ENCODE results near the gene AZU1.
A peak's percentile ranks its signal among the peaks of the same experiment; 100 is the strongest.

Gene AZU1

DNA sequence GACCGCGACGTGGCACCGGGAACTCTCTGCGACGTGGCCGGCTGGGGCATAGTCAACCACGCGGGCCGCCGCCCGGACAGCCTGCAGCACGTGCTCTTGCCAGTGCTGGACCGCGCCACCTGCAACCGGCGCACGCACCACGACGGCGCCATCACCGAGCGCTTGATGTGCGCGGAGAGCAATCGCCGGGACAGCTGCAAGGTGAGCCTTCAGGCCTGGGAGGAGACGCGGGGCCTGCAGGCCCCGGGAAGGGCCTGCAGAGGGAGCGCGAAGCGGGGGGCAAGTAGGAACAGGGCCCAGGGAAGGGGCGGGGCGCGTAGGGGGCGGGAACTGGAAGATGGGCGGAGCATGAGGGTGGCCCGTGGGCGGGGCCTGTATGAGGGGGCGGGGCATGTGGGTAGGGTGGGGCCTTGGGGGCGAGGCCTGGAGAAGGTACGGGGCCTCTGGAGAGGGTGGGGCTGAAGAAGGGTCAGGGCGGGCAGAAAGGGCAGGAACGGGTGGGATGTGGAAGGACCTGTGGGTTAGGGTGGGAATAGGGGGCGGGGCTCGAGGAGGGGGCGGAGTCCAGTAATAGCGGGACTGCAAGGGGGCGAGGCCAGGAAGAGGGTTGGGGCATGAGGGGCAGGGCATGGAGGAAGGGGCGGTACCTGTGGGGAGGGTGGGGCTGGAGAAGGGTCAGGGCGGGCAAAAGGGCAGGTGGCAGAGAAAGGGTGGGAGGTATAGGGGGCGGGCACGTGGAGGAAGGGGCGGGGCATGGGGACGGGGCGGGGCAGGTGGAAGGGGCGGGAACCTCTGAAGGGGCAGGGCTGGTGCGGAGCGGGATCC, 34.3 kb downstream of the AZU1 start:
- H3K36me3 Mint-ChIP-seq (ENCODE audit: low read depth) = peaks cover 2% of the 10 kb centered on the region
- H3K4me1 Mint-ChIP-seq (ENCODE audit: low read depth) = peaks cover 15% of the 10 kb centered on the region
- peaks cover 12% of the 10 kb centered on the region for H3K27me3 Mint-ChIP-seq
- peak; percentile 80 for DNase-seq
- no peaks in the 10 kb centered on the region for H3K9me3 Mint-ChIP-seq
- no peak overlapping the region for H3K4me3 Mint-ChIP-seq
- no peak overlapping the region for H3K27ac Mint-ChIP-seq

DNA sequence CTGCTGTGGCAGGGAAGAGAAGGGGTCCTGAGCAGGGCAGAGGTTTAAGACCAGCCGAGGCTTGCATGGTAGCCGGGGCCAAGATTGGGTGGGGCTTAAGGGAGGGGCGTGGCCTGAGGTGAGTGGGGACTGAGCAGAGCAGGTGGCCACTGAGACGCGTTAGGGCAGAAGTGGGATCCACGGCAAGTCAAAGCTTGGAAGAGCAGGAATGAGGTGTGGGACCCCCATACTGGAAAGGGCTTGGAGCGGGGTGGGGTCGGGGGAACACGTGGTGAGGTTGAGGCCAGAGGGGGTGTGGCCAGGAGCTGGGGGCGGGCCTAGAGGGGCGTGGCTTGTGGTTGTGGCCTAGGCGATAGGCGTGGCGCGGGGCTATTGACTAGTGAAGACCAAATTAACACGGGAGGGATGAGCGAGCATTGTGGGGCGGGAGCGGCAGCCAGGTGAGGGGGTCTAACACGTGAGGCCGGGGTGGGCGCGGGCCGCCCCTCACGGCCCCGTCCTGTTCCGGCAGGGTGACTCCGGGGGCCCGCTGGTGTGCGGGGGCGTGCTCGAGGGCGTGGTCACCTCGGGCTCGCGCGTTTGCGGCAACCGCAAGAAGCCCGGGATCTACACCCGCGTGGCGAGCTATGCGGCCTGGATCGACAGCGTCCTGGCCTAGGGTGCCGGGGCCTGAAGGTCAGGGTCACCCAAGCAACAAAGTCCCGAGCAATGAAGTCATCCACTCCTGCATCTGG, 35.1 kb downstream of the AZU1 start:
- H3K9me3 Mint-ChIP-seq = no peaks in the 10 kb centered on the region
- peaks cover 8% of the 10 kb centered on the region for H3K36me3 Mint-ChIP-seq (ENCODE audit: low read depth)
- peak overlapping the region; percentile 49 for H3K4me3 Mint-ChIP-seq
- peak; percentile 87 for DNase-seq
- H3K27ac Mint-ChIP-seq = no peak overlapping the region
- H3K27me3 Mint-ChIP-seq = peaks cover 12% of the 10 kb centered on the region
- H3K4me1 Mint-ChIP-seq (ENCODE audit: low read depth) = peaks cover 15% of the 10 kb centered on the region

DNA sequence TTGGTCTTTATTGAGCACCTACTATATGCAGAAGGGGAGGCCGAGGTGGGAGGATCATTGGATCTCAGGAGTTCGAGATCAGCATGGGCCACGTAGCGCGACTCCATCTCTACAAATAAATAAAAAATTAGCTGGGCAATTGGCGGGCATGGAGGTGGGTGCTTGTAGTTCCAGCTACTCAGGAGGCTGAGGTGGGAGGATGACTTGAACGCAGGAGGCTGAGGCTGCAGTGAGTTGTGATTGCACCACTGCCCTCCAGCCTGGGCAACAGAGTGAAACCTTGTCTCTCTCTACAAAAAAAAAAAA, 35.6 kb downstream of the AZU1 start:
- H3K27ac Mint-ChIP-seq = no peak overlapping the region
- no peak for DNase-seq
- no peaks in the 10 kb centered on the region for H3K9me3 Mint-ChIP-seq
- peaks cover 10% of the 10 kb centered on the region for H3K27me3 Mint-ChIP-seq
- peaks cover 15% of the 10 kb centered on the region for H3K4me1 Mint-ChIP-seq (ENCODE audit: low read depth)
- H3K36me3 Mint-ChIP-seq (ENCODE audit: low read depth) = peaks cover 12% of the 10 kb centered on the region
- peak overlapping the region; percentile 49 for H3K4me3 Mint-ChIP-seq

DNA sequence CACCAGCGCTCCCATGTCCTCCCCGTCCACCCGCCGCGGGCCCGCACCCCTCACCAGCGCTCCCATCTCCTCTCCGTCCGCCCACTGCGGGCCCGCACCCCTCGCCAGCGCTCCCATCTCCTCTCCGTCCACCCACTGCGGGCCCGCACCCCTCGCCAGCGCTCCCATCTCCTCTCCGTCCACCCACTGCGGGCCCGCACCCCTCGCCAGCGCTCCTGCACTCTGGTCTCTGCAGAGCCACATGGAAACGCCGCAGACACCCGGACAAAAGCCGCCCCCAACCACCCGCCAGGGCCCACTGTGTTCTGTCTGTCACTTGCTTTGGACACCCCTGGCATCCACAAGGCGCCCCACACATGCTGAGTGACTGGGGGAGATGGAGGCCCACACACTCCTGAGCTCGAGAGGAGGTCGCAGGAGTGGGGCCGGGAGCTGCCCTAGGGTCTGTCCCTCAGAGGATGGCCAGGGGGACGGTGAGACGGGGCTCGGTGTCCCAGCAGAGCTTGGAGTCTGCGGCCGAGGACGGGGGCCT, 39.2 kb downstream of the AZU1 start:
- H3K27me3 Mint-ChIP-seq = no peaks in the 10 kb centered on the region
- no peak overlapping the region for H3K4me3 Mint-ChIP-seq
- peaks cover 17% of the 10 kb centered on the region for H3K4me1 Mint-ChIP-seq (ENCODE audit: low read depth)
- H3K9me3 Mint-ChIP-seq = no peaks in the 10 kb centered on the region
- H3K27ac Mint-ChIP-seq = no peak overlapping the region
- DNase-seq = no peak
- H3K36me3 Mint-ChIP-seq (ENCODE audit: low read depth) = peaks cover 28% of the 10 kb centered on the region

DNA sequence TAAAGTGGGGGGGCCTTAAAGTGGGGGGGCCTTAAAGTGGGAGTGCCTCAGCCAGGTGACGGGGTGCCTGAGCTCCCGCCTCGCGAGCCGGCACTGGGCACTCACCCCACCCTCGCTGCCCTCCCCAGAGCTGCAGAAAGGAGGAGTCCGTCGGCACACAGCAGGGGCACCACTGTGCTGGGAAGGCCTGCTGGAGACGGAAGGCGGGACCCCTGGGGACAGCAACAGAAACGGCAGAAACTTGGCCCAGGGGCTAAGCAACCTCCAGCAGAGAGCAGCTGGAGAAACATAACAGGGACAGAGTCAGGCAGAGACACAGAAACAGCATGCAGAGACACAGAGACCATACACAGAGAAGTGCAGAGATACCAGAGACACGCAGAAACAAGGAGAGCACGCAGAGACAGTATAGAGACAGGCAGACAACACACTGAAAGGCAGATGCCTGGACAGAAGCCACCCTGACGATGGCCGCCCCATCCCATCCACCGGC, 39.7 kb downstream of the AZU1 start:
- Mint-ChIP-seq H3K9me3 (no peaks in the 10 kb centered on the region), H3K27me3 (no peaks in the 10 kb centered on the region), H3K4me1 (ENCODE audit: low read depth) (peaks cover 21% of the 10 kb centered on the region), H3K27ac (no peak overlapping the region), H3K36me3 (ENCODE audit: low read depth) (peaks cover 28% of the 10 kb centered on the region), H3K4me3 (no peak overlapping the region)
- no peak for DNase-seq

DNA sequence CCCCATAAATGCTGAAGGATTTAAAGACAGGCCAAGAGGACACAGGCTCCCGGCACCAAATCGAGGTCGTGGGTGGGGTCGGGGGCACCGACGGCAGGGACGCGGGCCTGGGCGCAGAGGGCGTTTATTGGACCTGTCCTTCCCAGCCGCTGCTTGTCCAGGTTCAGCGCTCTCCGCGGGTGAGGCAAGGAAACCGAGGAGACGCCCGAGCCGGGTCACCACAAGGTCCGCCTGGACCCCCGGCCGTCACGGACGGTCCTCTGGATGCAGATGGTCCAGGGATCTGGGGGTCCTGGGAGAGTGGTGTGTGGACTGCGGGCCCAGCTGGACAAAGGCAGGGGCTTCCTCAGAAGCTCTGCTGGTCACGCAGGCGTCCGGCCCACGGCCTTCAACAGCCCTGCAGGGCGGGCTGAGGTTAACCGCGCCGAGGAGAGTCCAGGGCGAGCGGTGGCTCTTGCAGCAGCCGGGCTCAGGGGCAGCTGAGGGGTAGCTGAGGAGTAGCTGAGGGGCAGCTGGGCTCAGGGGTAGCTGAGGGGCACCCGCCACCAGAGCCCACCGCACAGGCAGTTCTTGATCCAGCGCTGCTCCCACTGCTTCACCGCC, 40.3 kb downstream of the AZU1 start:
- peaks cover 28% of the 10 kb centered on the region for H3K36me3 Mint-ChIP-seq (ENCODE audit: low read depth)
- H3K9me3 Mint-ChIP-seq = no peaks in the 10 kb centered on the region
- no peaks in the 10 kb centered on the region for H3K27me3 Mint-ChIP-seq
- H3K4me3 Mint-ChIP-seq = no peak overlapping the region
- DNase-seq = no peak
- H3K4me1 Mint-ChIP-seq (ENCODE audit: low read depth) = peaks cover 20% of the 10 kb centered on the region
- H3K27ac Mint-ChIP-seq = no peak overlapping the region

DNA sequence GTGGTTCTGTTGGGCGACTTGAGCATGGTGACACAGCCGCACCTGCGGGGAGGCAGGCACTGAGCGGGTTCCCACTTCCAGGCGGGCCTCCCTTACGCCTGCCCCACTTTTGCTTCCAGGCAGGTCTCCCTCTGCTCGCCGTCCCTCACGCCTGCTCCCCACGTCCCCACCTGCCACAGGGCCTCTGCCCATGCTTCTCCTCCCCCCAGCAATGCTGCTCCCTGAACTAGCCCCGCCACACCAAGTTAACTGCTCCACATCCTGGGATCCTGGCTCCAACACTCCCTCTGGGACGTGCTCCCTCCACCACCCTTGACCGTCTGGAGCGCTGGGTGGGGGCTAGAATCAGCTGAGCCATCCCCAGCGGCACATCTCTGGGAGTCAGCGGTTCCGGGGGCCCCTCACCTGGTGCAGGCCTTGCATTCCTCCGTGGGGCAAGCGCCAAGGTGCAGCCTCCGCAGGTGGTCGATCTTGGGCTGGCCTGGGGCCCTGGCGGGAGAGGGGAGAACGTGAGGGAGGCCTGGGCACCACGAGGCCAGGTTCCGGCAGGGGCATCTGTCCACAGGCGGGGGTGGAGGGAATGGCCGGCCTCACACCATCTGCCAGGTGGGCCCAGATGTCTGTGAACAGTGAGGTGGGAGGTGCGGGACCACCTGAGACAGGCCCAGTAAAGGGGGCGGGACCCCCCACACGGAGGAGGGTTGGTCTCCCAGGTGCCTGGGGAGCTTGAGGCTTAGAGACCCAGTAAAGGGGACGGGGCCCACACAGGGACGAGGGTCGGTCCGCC, 41.0 kb downstream of the AZU1 start:
- no peaks in the 10 kb centered on the region for H3K9me3 Mint-ChIP-seq
- H3K4me1 Mint-ChIP-seq (ENCODE audit: low read depth) = peaks cover 13% of the 10 kb centered on the region
- no peak overlapping the region for H3K4me3 Mint-ChIP-seq
- H3K36me3 Mint-ChIP-seq (ENCODE audit: low read depth) = peaks cover 28% of the 10 kb centered on the region
- no peaks in the 10 kb centered on the region for H3K27me3 Mint-ChIP-seq
- no peak for DNase-seq
- no peak overlapping the region for H3K27ac Mint-ChIP-seq

DNA sequence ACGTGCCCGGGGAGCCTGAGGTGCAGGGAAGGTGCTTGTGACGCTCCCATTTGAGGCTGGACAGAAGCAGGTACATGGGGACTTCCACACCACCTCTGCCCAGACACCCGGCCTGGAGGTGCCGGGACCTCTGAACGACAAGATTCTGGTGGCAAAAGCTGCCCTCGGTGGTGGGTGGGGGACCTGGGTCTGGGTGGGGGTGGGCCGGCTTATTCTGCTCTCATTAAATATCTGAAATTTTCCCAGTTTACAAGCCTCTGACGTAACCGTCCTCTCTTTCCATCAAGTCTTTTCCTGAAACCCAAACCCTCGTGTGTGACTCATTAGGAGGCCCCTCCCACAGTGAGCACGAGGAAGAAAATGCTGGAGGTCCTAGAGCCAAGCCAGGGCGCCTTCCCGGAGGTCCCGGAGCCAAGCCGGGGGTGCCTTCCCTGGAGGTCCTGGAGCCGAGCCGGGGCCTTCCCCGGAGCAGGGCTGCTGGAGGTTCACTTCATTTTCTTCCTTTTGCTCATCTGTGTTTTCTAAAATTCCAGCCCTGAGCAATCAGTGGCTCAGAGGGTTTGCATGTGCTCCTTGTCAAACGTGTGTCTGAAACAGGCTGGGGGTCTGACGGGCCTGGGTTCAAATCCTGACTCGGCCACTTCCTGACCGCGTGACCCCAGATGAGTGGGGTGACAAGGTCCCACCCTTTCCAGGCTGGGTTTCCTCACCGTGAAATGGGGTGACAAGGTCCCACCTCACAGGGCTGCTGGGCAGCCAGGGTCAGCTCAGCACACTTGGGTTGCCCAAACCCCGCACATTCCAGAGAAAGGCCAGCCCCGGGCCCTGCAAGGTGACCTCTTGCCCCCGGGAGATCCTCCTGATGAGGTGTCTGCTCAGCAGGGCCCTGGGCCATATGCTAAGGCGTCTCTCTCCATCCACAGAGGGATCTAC, 41.9 kb downstream of the AZU1 start:
- no peaks in the 10 kb centered on the region for H3K9me3 Mint-ChIP-seq
- DNase-seq = no peak
- no peaks in the 10 kb centered on the region for H3K27me3 Mint-ChIP-seq
- H3K4me1 Mint-ChIP-seq (ENCODE audit: low read depth) = peaks cover 11% of the 10 kb centered on the region
- no peak overlapping the region for H3K4me3 Mint-ChIP-seq
- peaks cover 30% of the 10 kb centered on the region for H3K36me3 Mint-ChIP-seq (ENCODE audit: low read depth)
- H3K27ac Mint-ChIP-seq = no peak overlapping the region

DNA sequence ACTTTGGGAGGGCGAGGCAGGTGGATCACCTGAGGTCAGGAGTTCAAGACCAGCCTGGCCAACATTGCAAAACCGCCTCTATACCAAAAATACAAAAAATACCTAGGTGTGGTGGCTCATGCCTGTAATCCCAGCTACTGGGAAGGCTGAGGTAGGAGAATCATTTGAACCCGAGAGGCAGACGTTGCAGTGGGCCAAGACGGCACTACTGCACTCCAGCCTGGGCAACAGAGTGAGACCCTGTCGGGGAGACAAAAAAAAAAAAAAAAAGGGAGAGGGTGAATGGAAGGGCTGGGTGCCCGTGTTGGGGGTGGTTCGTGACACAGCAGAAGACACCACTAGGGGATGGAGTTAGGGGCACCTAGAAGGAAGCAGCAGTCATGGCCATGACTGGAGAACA, 42.7 kb downstream of the AZU1 start:
- no peaks in the 10 kb centered on the region for H3K27me3 Mint-ChIP-seq
- H3K36me3 Mint-ChIP-seq (ENCODE audit: low read depth) = peaks cover 35% of the 10 kb centered on the region
- no peak for DNase-seq
- H3K4me1 Mint-ChIP-seq (ENCODE audit: low read depth) = peaks cover 10% of the 10 kb centered on the region
- H3K9me3 Mint-ChIP-seq = no peaks in the 10 kb centered on the region
- peak overlapping the region; percentile 50 for H3K27ac Mint-ChIP-seq
- no peak overlapping the region for H3K4me3 Mint-ChIP-seq

DNA sequence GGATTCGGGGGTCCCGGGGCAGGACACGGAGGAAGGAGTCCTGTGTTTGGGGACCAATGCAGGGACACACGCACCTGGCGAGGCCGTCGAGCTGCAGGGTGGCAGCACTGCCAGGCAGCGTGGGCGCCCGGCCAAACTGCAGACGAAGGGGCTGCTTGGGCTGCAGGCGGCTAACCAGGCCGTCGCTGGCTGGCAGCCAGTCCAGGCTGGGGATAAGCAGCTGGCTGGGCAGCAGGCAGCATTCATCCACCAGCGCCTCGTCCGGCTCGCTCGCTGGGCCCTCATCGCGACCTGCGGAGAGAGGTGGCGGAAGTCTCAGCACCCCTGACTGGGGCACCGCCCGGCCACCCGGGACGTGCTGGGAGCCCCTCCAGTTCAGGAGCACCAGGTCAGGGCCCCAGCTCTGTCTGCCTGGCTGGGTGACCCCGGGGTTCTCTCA, 43.3 kb downstream of the AZU1 start:
- Mint-ChIP-seq H3K27me3 (no peaks in the 10 kb centered on the region), H3K27ac (no peak overlapping the region), H3K9me3 (no peaks in the 10 kb centered on the region), H3K36me3 (ENCODE audit: low read depth) (peaks cover 39% of the 10 kb centered on the region), H3K4me3 (no peak overlapping the region), H3K4me1 (ENCODE audit: low read depth) (peaks cover 10% of the 10 kb centered on the region)
- DNase-seq = no peak

DNA sequence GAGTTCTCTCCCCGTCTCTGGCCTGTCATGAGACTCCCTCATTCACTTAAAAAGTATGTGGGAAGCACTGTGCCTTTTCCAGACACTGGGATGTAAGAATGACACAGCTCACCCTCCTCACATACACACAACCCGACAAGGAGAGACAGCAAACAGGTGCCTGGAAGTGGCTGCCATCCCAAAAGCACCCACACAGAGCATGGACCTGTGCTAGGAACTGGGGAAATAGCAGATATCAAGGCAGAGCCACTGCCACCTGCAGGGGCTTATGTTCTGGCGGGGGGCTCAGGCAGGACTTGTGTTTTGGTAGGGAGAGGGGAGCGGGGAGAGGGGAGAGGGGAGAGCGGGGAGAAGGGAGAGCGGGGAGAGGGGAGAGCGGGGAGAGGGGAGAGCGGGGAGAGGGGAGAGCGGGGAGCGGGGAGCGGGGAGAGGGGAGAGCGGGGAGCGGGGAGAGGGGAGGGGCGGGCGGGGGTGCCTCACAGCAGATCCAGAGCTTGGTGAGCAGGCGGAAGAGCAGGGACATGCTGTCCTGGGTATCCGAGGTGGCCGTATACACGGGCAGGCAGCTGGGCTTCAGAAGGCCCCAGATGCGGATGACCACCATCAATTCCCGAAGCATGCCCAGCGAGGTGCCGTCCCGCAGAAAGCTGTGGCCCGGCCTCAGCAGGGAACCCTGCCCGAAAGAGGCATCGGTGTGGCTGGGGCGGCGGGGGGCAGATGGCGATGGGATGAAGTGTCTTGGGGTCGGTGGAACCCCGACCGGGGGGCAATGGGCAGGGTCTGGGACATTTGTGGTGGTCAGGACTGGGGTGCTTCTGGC, 44.0 kb downstream of the AZU1 start:
- H3K4me3 Mint-ChIP-seq = no peak overlapping the region
- peak overlapping the region; percentile 44 for H3K27ac Mint-ChIP-seq
- H3K27me3 Mint-ChIP-seq = no peaks in the 10 kb centered on the region
- H3K36me3 Mint-ChIP-seq (ENCODE audit: low read depth) = peaks cover 45% of the 10 kb centered on the region
- DNase-seq = no peak
- H3K4me1 Mint-ChIP-seq (ENCODE audit: low read depth) = peaks cover 10% of the 10 kb centered on the region
- H3K9me3 Mint-ChIP-seq = no peaks in the 10 kb centered on the region

DNA sequence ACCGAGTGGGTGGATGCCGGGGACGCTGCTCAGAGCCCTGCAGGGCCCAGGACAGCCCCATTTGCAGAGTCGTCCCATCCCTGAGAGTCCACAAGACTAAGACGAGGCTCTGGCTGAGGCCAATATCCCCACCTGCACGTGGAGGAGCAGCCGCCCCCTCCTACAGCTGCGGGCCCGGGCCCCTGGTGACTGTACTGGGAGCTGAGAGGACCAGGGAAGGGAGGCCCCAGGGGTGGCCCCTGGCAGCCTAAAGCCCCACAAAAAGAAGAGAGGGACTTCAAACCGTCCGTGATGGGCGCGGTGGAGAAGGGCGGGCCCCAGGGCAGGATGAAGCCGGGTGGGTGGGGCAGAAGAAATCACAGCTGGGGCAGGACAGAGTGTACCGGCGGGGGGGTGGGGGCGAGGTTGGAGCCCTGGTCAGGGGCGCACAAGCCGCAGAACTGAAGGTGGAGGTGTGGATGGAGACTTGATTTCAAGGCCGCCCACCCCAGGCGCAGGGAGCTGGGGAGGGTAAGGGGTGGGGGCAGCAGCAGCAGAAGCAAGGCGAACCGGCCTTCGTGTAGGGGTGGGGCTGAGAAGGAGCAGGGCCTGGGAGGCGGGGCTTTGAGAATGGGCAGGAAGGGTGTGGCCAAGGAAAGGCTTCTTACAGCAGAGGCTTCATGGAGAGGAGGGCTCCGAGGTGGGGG, 44.8 kb downstream of the AZU1 start:
- no peaks in the 10 kb centered on the region for H3K27me3 Mint-ChIP-seq
- peaks cover 47% of the 10 kb centered on the region for H3K36me3 Mint-ChIP-seq (ENCODE audit: low read depth)
- peaks cover 10% of the 10 kb centered on the region for H3K4me1 Mint-ChIP-seq (ENCODE audit: low read depth)
- peak overlapping the region; percentile 42 for H3K4me3 Mint-ChIP-seq
- peak; percentile 80 for DNase-seq
- peak overlapping the region; percentile 76 for H3K27ac Mint-ChIP-seq
- H3K9me3 Mint-ChIP-seq = no peaks in the 10 kb centered on the region
